ENCODE results near the gene RAD18.

DNA sequence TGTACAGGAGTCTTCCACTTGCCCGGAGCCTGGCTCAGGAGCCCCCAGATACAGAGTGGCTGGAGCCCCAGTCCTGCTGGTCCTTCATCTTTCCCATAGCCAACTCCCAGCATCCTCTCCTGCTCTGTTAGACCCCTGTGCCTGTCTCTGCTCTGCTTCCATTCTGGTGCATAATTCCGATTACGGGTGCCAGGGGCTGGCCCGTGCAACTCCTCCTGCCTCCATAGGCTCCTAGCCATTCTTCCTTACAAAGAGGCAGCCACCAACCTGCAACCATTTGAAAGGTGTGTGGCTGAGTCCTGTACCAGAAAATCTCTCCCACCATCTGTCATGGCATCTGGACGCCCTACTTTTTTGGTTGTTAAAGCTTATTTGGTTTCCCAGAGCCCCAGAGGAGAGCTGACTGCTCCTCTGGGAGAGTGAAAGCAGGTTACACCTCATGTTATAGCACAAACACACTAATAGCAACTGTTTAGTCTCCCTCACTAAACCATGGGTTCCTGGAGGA is 5.2 kb upstream of the RAD18 start:
- TF ChIP-seq, protein P1, sequence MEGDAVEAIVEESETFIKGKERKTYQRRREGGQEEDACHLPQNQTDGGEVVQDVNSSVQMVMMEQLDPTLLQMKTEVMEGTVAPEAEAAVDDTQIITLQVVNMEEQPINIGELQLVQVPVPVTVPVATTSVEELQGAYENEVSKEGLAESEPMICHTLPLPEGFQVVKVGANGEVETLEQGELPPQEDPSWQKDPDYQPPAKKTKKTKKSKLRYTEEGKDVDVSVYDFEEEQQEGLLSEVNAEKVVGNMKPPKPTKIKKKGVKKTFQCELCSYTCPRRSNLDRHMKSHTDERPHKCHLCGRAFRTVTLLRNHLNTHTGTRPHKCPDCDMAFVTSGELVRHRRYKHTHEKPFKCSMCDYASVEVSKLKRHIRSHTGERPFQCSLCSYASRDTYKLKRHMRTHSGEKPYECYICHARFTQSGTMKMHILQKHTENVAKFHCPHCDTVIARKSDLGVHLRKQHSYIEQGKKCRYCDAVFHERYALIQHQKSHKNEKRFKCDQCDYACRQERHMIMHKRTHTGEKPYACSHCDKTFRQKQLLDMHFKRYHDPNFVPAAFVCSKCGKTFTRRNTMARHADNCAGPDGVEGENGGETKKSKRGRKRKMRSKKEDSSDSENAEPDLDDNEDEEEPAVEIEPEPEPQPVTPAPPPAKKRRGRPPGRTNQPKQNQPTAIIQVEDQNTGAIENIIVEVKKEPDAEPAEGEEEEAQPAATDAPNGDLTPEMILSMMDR (IDR thresholded peaks at IDR 0.05): no peak
- TF ChIP-seq POLR2A (IDR thresholded peaks at IDR 0.05): no peak
